Measurements from ENCODE around the gene CACNA2D3.

DNA sequence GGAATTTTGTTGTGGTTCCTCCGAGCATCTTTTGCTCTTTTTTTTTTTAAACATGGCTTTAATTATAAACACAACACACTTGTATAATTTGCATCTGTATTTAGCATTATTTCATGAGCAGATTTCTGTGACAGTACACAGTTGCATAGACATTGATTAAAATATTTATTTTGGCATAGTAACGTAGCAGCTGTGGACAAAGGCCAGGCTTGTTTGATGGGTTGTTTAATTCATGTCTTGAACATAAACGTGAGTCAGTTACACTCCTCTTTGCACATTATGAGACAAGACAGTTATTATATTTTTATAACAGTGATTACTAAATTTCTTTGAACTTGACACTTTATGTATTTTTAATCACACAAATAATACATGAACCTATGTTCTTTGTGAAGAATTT, 182.5 kb downstream of the CACNA2D3 start:
- TF ChIP-seq, protein P1, sequence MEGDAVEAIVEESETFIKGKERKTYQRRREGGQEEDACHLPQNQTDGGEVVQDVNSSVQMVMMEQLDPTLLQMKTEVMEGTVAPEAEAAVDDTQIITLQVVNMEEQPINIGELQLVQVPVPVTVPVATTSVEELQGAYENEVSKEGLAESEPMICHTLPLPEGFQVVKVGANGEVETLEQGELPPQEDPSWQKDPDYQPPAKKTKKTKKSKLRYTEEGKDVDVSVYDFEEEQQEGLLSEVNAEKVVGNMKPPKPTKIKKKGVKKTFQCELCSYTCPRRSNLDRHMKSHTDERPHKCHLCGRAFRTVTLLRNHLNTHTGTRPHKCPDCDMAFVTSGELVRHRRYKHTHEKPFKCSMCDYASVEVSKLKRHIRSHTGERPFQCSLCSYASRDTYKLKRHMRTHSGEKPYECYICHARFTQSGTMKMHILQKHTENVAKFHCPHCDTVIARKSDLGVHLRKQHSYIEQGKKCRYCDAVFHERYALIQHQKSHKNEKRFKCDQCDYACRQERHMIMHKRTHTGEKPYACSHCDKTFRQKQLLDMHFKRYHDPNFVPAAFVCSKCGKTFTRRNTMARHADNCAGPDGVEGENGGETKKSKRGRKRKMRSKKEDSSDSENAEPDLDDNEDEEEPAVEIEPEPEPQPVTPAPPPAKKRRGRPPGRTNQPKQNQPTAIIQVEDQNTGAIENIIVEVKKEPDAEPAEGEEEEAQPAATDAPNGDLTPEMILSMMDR (optimal IDR thresholded peaks at IDR 0.05 in 1 of 3, IDR thresholded peaks at IDR 0.05 in 1 of 3, conservative IDR thresholded peaks at IDR 0.05 in 1 of 3; ENCODE audit: extremely low read depth in 1 of 3, insufficient read depth in 2 of 3, low read length in 3 of 3) = no peak
- no peak for TF ChIP-seq EZH2 (IDR thresholded peaks at IDR 0.05; ENCODE audit: low read length)
